CD4-positive, alpha-beta T cell treated with Interleukin-1 beta for 1 hour (primary cell): ENCODE results near the gene KLHL22.
"Not testable (repeated sequence)": the region's sequence is repeated elsewhere in the genome, so short reads cannot be mapped to it uniquely, and the experiment has no call there.

Experiments used
- DNase-seq, 2 donors: peaks; one replicate each; pipeline ENCODE4 v3.0.0-alpha.2; 2020 to 2022

Gene KLHL22

DNA sequence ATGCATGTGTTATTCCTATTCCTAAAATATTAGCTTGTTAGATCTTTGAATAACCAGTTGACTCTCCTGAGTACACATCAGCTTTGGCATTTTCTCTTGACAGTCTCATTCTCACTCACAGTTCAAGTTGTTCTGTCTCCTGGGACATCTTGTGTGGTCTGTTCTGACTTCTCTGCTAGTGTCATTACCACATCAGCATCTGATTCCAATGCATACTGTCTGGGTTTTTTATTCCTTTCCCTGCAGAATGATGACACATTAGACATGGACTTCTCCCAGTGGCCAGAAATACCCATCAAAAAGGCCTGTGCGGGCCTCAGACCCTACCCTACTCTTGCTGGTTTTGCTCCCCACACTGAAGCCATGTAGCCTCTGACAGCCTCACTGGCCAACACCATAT lies 99.0 kb downstream of the KLHL22 start:
- DNase-seq, result no peak

- no peak for DNase-seq
These were observed 99.7 kb downstream of the KLHL22 start for GRCh38 chr22:20395907-20396287.

- no peak for DNase-seq
These were observed 100.3 kb downstream of the KLHL22 start for GRCh38 chr22:20395181-20395906.

DNA sequence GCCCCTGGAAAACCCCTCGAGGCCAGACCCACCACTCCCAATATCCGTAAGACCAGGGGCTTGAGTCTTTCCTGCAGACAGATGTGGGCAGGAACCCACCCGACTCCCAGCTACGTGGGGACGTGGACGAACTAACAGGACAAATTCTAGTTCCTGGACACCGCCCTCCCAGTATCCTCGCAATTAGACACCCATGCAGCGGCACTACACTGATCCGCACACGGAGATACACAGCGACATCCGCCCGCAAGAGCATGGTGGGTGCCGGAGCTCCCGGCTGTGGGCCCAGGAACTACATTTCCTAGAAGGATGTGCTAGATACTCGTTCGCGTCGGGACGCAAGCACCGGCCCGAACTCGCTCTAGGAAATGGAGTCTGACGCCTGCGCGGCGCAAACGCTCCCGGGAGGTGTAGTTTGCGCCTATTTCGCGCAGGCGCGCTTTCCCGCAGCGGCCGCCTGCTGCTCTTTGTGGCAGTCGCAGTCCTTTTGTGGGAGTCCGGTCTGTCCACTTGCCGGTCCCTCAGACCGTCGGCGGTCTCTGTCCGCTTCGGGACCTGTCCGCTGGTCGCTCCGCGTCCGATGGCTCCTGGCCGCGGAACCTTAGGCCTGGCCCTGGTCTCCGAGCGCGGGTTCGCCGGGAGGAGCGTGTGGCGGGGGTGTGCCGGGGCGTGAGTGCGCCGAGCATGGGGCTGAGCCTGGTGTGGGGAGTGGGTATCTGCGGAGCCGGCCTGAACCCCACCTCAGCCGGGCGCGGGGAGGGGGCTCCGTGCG lies 101.7 kb downstream of the KLHL22 start, which contains the start of gene ZNF74:
TSS of gene ZNF74 (plus strand) at position 447 of the 772 bp plus-strand sequence. CDS start 478 bp downstream, outside the sequence.
- DNase-seq, result peak; percentile 87

DNA sequence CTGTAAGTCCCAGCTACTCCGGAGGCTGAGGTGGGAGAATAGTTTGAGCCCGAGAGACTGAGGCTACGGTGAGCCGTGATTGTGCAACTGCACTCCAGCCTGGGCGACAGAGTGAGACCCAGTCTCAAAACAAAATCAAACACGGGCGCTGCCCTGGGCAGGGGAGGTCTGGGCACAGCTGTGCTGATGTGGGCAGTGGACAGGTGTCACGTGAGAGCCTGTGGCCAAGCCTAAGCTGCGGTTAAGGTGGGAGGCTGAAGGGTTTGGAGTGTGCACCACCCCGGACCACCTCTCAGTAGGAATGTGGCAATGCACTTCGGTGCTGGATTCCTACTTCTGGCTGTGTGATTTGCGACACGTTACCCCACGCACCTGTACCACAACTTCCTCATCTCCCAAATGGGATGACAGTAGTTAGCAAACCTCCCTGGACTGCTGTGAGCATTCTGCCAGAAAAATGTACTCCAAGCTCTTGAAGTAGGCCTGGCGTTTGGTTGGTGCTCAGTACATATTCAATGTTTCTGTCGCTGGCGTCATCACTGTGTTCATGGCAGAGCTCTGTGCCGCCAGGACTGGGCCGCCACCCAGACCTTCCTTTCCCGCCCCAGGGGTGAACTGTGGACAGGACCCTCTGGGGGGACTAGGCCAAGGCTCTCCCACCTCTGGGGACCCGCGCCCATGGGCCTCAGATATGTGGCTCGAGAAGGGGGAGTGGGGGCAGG lies 102.5 kb downstream of the KLHL22 start:
- no peak for DNase-seq

- DNase-seq, result not testable (repeated sequence)
These were observed 103.2 kb downstream of the KLHL22 start for GRCh38 chr22:20392365-20392881.
